GM12891 (cell line): ENCODE measurements around the gene PARP3.

Experiments
- POLR2A ChIP-seq: IDR thresholded peaks from 2 replicates; pipeline ENCODE4 v1.6.1; 2011; ENCODE audit warnings: low read depth, low read length, control low read depth
- POLR2AphosphoS5 ChIP-seq: IDR thresholded peaks from 2 replicates; pipeline ENCODE4 v1.6.1; 2011; ENCODE audit warnings: low read depth, low read length, control low read depth
- TAF1 ChIP-seq: IDR thresholded peaks from 2 replicates; pipeline ENCODE4 v1.6.1; 2011; ENCODE audit warnings: low read depth, low read length, control low read depth

DNA sequence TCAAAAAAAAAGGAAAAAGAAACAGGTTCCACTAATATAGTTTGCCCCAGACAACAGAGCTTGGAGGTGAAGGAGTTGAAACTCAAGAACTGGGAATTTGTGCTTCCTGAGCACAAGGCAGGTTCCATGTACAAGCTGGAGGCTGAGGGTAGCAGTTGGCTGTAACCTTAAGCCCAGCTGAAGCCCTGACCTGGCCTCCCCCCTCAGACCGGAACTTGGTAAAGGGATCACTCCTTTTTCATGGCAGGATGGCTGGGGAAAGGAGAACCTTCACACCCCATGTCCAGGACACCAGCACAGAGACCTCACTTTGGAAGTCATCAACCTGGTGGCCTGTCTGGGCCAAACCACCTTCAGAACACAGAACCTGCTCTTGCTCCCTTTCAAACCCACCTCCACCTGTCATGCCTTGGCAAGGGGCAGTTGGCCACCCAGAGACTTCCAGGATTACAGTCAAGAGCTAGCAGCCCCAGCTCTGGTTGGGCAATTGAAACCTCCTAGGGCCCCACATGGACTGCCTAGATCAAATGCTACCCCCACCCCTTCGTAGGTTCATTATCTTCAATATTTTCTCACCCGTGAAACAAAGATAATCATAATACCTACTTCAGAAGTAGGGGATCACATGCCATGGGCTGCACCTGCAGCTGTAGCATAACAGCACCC, 50.0 kb downstream of the PARP3 start:
- TF ChIP-seq POLR2A (no peak; the same call in 1 of the 2 replicates), TAF1 (no peak), POLR2AphosphoS5 (peak; percentile 94)
